A549 (cell line): ENCODE data around the gene GNB1. TPM values are rescaled to one million over a fixed set of nuclear protein-coding genes. Genes with fewer than 3 reads are reported as not detected.

ENCODE experiments used
- ATAC-seq, 2 experiments: fragments of 200-7000 bp in 1 of 2; fragments of >200 bp in 1 of 2; cut with Nextera tagmentation in 1 of 2; cut with Tn5 transposase in 1 of 2; 3 replicates each; pipeline versions ENCODE4 v1.8.0 to v1.9.1; 2018 to 2020; ENCODE audit warnings: mild to moderate bottlenecking in 1 of 2, moderate library complexity in 1 of 2
- CTCF ChIA-PET: fragments of 300-600 bp; sonication (Branson Sonifier 250); formaldehyde crosslinking; extraction: SDS; loops from one replicate; lab custom pipeline; 2021; ENCODE audit warnings: antibody characterized with exemption, inconsistent platforms; lab: Yijun Ruan, JAX
- POLR2A ChIA-PET: fragments of 350-600 bp; formaldehyde crosslinking; extraction: SDS; loops from one replicate; lab custom pipeline; 2021; ENCODE audit warnings: antibody characterized with exemption, inconsistent platforms; lab: Yijun Ruan, JAX
- DNase-seq, 2 experiments: peaks; one replicate each; pipeline versions ENCODE4 v3.0.0 to v3.0.0-alpha.2; 2011 to 2016; ENCODE audit warnings: low read depth in 1 of 2, low spot score in 1 of 2
- FAIRE-seq: peaks from 2 replicates; lab custom pipeline; 2011; peaks lifted over from hg19 to GRCh38; lab: Jason Lieb, UNC
- H3K27ac ChIP-seq, 2 experiments: fragments of >200 bp; sonication (Bioruptor Twin); formaldehyde crosslinking; 3 replicates each; pipeline ENCODE4 v1.5.1; 2016 to 2017
- H3K4me1 ChIP-seq: fragments of >200 bp; sonication (Bioruptor Twin); formaldehyde crosslinking; 3 replicates; pipeline ENCODE4 v1.6.1; 2016
- H3K4me2 ChIP-seq: fragments of >200 bp; sonication (Bioruptor Twin); formaldehyde crosslinking; 3 replicates; pipeline ENCODE4 v1.6.1; 2016
- H3K4me3 ChIP-seq: fragments of >200 bp; sonication (Bioruptor Twin); formaldehyde crosslinking; 3 replicates; pipeline ENCODE4 v1.5.1; 2016
- H3K9me3 ChIP-seq: fragments of >200 bp; sonication (Bioruptor Twin); formaldehyde crosslinking; 3 replicates; pipeline ENCODE4 v1.6.1; 2016
- BCL3 ChIP-seq: fragments of >200 bp; sonication (Bioruptor Twin); formaldehyde crosslinking; IDR thresholded peaks from 3 replicates; pipeline ENCODE4 v1.6.1; 2016
- BHLHE40 ChIP-seq: IDR thresholded peaks from 2 replicates; pipeline ENCODE4 v1.6.1; 2012; ENCODE audit warnings: low read depth, low read length, inconsistent platforms
- CBX2 ChIP-seq: fragments of 200-600 bp; sonication (generic); IDR thresholded peaks from 2 replicates; pipeline ENCODE4 v1.6.1; 2016; ENCODE audit warnings: low read depth, mild to moderate bottlenecking, borderline replicate concordance
- EHF ChIP-seq: fragments of 250-450 bp; sonication (Bioruptor Pico); IDR thresholded peaks from 2 replicates; pipeline ENCODE4 v1.5.0; 2020; ENCODE audit warnings: mild to moderate bottlenecking
- EHMT2 ChIP-seq: fragments of 200-600 bp; sonication (generic); IDR thresholded peaks from 2 replicates; pipeline ENCODE4 v1.6.1; 2016; ENCODE audit warnings: antibody characterized with exemption, low read depth, mild to moderate bottlenecking, moderate library complexity
- ELK1 ChIP-seq: fragments of 150-350 bp; IDR thresholded peaks from 2 replicates; pipeline ENCODE4 v1.6.1; 2014; ENCODE audit warnings: low read depth, mild to moderate bottlenecking, low read length
- HDAC2 ChIP-seq: fragments of 200-600 bp; sonication (generic); IDR thresholded peaks from 2 replicates; pipeline ENCODE4 v1.6.1; 2016
- JUN ChIP-seq, 2 experiments: fragments of >200 bp; sonication (Bioruptor Twin); formaldehyde crosslinking; IDR thresholded peaks; 2 replicates in 1 of 2; 3 replicates in 1 of 2; pipeline ENCODE4 v1.6.1; 2016 to 2017
- MAFK ChIP-seq: fragments of 450-650 bp; IDR thresholded peaks from 2 replicates; pipeline ENCODE4 v1.6.1; 2014; ENCODE audit not compliant: partially characterized antibody
- NFE2L2 ChIP-seq: fragments of 150-350 bp; conservative IDR thresholded peaks from 2 replicates; pipeline ENCODE4 v1.6.1; 2014; ENCODE audit warnings: low read length
- POLR2A ChIP-seq: IDR thresholded peaks from 2 replicates; pipeline ENCODE4 v1.6.1; 2012; ENCODE audit warnings: mild to moderate bottlenecking, low read length
- RARB ChIP-seq: fragments of 250-450 bp; sonication (Bioruptor Pico); IDR thresholded peaks from 2 replicates; pipeline ENCODE4 v1.8.0; 2021; ENCODE audit warnings: mild to moderate bottlenecking, moderate library complexity
- RFX5 ChIP-seq: fragments of 450-650 bp; IDR thresholded peaks from 2 replicates; pipeline ENCODE4 v1.7.1; 2014; ENCODE audit warnings: antibody characterized with exemption, mild to moderate bottlenecking, moderate library complexity
- RNF2 ChIP-seq: fragments of 200-600 bp; sonication (generic); IDR thresholded peaks from 2 replicates; pipeline ENCODE4 v1.6.1; 2016; ENCODE audit warnings: low read depth, mild to moderate bottlenecking, antibody characterized with exemption, moderate library complexity, borderline replicate concordance
- SMC3 ChIP-seq: fragments of >200 bp; sonication (Bioruptor Twin); formaldehyde crosslinking; IDR thresholded peaks from 3 replicates; pipeline ENCODE4 v1.6.1; 2018; ENCODE audit warnings: inconsistent platforms
- USF2 ChIP-seq: fragments of 450-650 bp; IDR thresholded peaks from 2 replicates; pipeline ENCODE4 v1.6.1; 2014; ENCODE audit warnings: antibody characterized with exemption
- ZFP36 ChIP-seq: fragments of 450-650 bp; IDR thresholded peaks from 2 replicates; pipeline ENCODE4 v1.6.1; 2014; ENCODE audit warnings: borderline replicate concordance; ENCODE audit not compliant: partially characterized antibody
- WGBS: methylation state at CpG from one replicate; pipeline ENCODE4 v1.1.6; 2017; ENCODE audit errors: missing lambda C conversion rate; 5-methylcytosine and 5-hydroxymethylcytosine counted together
- polyA plus RNA-seq, 4 experiments: library from polyadenylated mRNA; depleted of rRNA in 3 of 4; stranded (reverse); fragments of >200 nt; fragmentation: RNase III in 1 of 4; extraction: RNeasy Plus Mini Kit Qiagen cat#74134 plus additional on column Dnase treatment in 1 of 4; gene quantifications; 2 replicates in 3 of 4; 3 replicates in 1 of 4; pipeline ENCODE4 v1.2.3, GENCODE V29; 2011 to 2017
- TF ChIP-seq, protein P1 (sequence below): IDR thresholded peaks from 2 replicates; pipeline ENCODE4 v1.6.1; 2012; ENCODE audit warnings: low read depth, borderline replicate concordance

GNB1 gene
- polyA plus RNA-seq, 2 of the 4 experiments (the other 2 are of a cell fraction), result 159 to 270 TPM

- H3K9me3 ChIP-seq, result no peaks in the 10 kb centered on the region
- peak in 1 of 2 experiments; percentile 12; a peak in 1 of 6 replicates for ATAC-seq
- WGBS, result 65% methylated on average over 14 of the region's 27 CpGs
These were observed 34.8 kb upstream of the GNB1 start for GRCh38 chr1:1925437-1926345.

GRCh38 chr1:1924849-1925248 is 34.0 kb upstream of the GNB1 start:
- FAIRE-seq (no peak), ATAC-seq (no peak), DNase-seq (no peak)
- Histone ChIP-seq H3K4me1 (peaks cover 2% of the 10 kb centered on the region), H3K9me3 (no peaks in the 10 kb centered on the region), H3K4me2 (no peak overlapping the region), H3K4me3 (no peak overlapping the region), H3K27ac (no peak overlapping the region)
- WGBS, result 85% methylated on average over 9 of the region's 21 CpGs
- POLR2A ChIA-PET, result no interaction called here
- TF ChIP-seq EHMT2 (no peak), EHF (CRISPR knock-in tag) (no peak)
- CTCF ChIA-PET, result interaction anchor here (1.7 kb wide), 1 partner anchor 120 kb away, joined by 4 read pairs; no protein-coding TSS in a partner anchor

More at GRCh38 chr1:1925437-1926345, 34.8 kb upstream of the GNB1 start:
- no peak overlapping the region for H3K4me2 ChIP-seq
- ChIA-PET POLR2A (interaction anchor here (0.6 kb wide), 1 partner anchor 117 kb away, joined by 3 read pairs; no protein-coding TSS in a partner anchor), CTCF (no interaction called here)
- H3K4me1 ChIP-seq, result no peaks in the 10 kb centered on the region
- peak; percentile 13; the same call in 1 of the 2 replicates for TF ChIP-seq USF2
- no peak for TF ChIP-seq BCL3
- FAIRE-seq (no peak), DNase-seq (no peak)
- no peak overlapping the region for H3K27ac ChIP-seq
- H3K4me3 ChIP-seq, result no peak overlapping the region

DNA sequence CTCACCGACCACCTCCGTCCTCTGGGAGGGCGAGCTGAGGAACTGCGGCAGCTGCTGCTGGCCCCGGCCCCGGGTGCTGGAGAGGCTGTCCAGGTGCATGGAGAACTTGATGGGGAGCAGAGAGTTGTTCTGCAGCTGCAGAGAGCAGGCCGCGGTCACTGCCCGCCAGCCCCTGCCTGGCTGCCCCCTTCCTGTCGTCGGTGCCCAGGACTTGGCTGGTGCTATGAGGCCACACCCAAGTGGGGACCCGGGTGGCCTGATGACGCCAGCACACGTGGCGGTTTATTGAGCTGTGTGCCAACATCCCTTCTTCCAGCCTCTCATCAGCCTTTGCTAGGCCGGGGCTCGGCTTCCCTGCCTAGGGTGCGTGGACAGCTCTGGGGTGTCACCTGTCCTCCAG is 33.5 kb upstream of the GNB1 start:
- CTCF ChIA-PET, result interaction anchor here (0.9 to 1.7 kb wide), 3 partner anchors 12 to 120 kb away, joined by 3 to 5 read pairs (median 4); no protein-coding TSS in a partner anchor
- Histone ChIP-seq H3K9me3 (no peaks in the 10 kb centered on the region), H3K27ac (no peak overlapping the region), H3K4me2 (no peak overlapping the region), H3K4me1 (peaks cover 5% of the 10 kb centered on the region), H3K4me3 (no peak overlapping the region)
- DNase-seq (no peak), ATAC-seq (no peak), FAIRE-seq (no peak)
- 53% methylated on average over 12 of the region's 18 CpGs for WGBS
- TF ChIP-seq POLR2A (no peak), RFX5 (no peak), BHLHE40 (no peak), RARB (no peak), RNF2 (no peak), HDAC2 (no peak), MAFK (no peak), SMC3 (no peak), ZFP36 (no peak), ELK1 (no peak), NFE2L2 (no peak), EHF (CRISPR knock-in tag) (no peak), JUN (IDR thresholded peaks at IDR 0.05) (no peak), CBX2 (no peak)
- TF ChIP-seq, protein P1, sequence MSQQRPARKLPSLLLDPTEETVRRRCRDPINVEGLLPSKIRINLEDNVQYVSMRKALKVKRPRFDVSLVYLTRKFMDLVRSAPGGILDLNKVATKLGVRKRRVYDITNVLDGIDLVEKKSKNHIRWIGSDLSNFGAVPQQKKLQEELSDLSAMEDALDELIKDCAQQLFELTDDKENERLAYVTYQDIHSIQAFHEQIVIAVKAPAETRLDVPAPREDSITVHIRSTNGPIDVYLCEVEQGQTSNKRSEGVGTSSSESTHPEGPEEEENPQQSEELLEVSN, result no peak
- POLR2A ChIA-PET, result no interaction called here
